EH (cell line): ENCODE results near the gene PCDHGA7.
A peak's percentile ranks its signal among the peaks of the same experiment; 100 is the strongest.
"Not testable (repeated sequence)": the region's sequence is repeated elsewhere in the genome, so short reads cannot be mapped to it uniquely, and the experiment has no call there.

ENCODE experiments used
- DNase-seq: peaks from one replicate; pipeline ENCODE4 v3.0.0-alpha.2; 2015; ENCODE audit warnings: low read depth

Gene PCDHGA7

DNA sequence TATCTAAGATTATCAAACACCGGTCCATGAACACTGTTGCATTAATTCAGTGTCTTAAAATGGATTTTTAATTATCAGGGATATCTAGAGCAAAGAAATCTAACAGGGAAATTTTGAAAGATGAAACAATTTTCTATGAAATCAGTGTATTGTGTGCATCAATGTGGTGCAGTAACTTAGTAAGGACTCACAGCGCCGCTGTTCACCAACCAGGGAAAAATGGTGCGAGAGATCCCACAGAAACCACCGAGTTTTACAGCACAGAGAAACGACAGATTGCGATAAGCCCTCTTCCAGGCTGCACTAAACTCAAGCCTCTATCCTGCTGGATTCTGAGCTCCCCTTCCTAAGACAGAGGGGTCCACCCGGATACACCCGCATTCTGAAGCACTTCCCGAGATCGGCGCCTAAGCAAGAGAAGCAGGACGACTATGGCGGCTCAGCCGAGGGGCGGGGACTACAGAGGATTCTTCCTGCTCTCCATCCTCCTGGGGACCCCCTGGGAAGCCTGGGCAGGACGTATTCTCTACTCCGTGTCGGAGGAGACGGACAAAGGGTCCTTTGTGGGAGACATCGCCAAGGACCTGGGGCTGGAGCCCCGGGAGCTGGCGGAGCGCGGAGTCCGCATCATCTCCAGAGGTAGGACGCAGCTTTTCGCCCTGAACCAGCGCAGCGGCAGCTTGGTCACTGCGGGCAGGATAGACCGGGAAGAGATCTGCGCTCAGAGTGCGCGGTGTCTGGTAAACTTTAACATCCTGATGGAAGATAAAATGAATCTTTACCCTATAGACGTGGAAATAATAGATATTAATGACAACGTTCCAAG is at the start of gene PCDHGA7:
Gene PCDHGA7, plus strand, starts transcription at position 274 of the 826 bp plus-strand sequence. Its CDS starts 158 bp downstream, at position 432.
- peak; percentile 5 for DNase-seq

DNA sequence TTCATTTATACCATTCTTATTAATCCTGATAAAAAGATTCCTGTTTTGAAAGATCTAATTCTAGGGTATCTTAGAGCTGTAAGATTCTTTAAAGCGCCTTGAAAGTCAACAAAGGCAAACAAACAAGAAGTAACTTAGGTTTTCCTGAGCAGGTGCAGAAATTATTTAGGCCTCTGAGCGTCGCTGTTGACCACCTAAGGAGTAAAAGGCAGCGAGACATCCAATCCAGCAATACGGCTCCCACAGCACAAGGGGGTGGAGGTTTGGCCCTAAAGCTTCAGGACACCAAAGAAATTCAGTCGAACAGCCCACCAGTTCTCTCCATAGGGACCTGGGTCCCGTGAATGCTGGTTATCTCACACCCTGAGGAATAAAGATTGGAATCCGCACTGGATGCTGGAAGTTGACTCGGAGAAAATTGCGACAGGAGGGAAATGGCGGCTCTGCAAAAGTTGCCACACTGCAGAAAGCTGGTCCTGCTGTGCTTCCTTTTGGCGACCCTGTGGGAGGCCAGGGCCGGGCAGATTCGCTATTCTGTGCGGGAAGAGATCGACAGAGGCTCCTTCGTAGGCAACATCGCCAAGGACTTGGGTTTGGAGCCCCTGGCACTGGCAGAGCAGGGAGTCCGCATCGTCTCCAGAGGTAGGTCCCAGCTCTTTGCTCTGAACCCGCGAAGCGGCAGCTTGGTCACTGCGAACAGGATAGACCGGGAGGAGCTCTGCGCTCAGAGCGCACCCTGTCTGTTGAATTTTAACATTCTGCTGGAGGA is 43.8 kb upstream of the PCDHGA7 start, which contains the start of gene PCDHGA2:
Gene PCDHGA2, plus strand, starts transcription at position 223 of the 769 bp plus-strand sequence.
- peak; percentile 73 for DNase-seq

DNA sequence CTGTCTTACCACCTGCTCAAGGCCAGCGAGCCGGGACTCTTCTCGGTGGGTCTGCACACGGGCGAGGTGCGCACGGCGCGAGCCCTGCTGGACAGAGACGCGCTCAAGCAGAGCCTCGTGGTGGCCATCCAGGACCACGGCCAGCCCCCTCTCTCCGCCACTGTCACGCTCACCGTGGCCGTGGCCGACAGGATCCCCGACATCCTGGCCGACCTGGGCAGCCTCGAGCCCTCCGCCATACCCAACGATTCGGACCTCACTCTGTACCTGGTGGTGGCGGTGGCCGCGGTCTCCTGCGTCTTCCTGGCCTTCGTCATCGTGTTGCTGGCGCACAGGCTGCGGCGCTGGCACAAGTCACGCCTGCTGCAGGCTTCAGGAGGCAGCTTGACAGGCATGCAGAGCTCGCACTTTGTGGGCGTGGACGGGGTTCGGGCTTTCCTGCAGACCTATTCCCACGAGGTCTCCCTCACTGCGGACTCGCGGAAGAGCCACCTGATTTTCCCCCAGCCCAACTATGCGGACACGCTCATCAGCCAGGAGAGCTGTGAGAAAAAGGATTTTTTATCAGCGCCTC is 41.7 kb upstream of the PCDHGA7 start:
- DNase-seq = not testable (repeated sequence)

DNA sequence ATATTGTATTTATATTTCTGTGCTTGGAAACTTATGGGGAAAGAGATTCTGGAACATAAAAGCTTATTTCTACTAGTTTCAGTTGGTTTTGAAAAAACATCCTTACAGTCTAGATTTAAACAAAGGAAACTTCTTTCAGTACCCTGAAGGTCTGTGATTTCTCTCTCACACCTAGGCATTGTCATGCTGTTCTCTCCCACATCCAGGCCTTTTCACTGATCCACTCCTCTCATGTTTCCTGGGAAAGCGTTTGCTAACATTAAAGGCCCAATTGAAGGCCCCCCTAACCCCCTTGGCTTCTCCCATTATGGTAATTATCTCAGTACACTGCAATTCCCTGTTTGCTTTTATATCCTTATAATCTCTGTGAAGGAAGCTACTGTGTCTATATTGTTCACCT is 39.8 kb upstream of the PCDHGA7 start:
- DNase-seq = no peak

DNA sequence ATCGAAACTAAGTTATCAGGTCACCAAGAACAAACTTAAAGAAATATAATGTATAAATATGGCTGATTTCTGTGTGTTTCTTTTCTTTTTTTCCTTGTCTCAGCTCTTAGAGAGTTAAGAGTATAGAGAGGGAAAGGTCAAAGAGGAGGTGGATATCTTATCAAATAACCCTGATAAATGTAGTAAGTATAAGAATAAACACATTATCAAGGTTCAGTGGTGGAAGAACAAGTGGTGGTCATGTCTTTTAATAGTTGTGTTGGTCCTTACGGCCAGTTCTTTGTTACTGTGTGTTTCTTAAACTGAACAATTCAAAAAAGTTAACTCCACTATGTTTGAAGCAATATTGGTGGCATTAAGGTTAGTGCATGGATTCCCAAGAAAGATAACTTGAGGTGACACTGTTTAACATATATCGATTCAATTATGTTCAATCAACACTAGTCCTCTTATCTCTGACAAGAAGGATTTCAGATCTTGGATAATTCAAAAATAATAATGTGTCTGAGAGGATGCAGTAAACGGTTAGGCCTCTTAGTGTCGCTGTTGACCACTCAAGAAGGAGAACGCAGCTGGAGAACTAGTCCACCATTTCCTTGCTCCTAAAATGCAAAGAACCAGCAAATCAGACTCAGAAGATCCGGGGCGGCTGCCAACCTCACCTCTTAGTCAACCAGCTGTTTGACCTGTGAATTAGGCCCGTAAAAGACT is 39.1 kb upstream of the PCDHGA7 start, which contains the start of gene PCDHGA3:
Gene PCDHGA3, plus strand, starts transcription at position 588 of the 711 bp plus-strand sequence. CDS start 205 bp downstream, outside the sequence.
- peak; percentile 62 for DNase-seq

DNA sequence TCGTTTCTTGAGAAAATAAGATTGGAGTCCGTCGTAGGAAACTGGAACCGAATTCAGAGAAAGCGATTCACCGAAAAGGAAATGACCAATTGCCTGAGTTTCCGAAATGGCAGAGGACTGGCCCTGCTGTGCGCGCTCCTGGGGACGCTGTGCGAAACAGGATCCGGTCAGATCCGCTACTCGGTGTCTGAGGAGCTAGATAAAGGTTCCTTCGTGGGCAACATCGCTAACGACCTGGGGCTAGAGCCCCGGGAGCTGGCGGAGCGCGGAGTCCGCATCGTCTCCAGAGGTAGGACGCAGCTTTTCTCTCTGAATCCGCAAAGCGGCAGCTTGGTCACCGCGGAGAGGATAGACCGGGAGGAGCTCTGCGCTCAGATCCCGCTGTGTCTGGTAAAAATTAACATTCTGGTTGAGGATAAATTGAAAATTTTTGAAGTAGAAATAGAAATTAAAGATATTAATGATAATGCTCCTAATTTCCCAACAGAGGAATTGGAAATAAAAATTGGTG is 38.5 kb upstream of the PCDHGA7 start:
- DNase-seq = no peak

DNA sequence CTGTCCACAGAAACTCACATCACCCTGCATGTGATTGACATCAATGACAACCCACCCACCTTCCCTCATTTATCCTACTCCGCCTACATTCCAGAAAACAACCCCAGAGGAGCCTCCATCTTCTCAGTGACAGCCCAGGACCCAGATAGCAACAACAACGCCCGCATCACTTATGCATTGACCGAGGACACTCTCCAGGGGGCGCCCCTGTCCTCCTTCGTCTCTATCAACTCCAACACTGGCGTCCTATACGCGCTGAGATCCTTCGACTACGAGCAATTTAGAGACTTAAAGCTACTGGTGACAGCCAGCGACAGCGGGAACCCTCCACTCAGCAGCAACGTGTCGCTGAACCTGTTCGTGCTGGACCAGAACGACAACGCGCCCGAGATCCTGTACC is 37.2 kb upstream of the PCDHGA7 start:
- DNase-seq = no peak

DNA sequence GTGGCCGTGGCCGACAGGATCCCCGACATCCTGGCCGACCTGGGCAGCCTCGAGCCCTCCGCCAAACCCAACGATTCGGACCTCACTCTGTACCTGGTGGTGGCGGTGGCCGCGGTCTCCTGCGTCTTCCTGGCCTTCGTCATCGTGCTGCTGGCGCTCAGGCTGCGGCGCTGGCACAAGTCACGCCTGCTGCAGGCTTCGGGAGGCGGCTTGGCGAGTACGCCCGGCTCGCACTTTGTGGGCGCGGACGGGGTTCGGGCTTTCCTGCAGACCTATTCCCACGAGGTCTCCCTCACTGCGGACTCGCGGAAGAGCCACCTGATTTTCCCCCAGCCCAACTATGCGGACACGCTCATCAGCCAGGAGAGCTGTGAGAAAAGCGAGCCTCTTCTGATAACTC is 36.5 kb upstream of the PCDHGA7 start:
- not testable (repeated sequence) for DNase-seq

DNA sequence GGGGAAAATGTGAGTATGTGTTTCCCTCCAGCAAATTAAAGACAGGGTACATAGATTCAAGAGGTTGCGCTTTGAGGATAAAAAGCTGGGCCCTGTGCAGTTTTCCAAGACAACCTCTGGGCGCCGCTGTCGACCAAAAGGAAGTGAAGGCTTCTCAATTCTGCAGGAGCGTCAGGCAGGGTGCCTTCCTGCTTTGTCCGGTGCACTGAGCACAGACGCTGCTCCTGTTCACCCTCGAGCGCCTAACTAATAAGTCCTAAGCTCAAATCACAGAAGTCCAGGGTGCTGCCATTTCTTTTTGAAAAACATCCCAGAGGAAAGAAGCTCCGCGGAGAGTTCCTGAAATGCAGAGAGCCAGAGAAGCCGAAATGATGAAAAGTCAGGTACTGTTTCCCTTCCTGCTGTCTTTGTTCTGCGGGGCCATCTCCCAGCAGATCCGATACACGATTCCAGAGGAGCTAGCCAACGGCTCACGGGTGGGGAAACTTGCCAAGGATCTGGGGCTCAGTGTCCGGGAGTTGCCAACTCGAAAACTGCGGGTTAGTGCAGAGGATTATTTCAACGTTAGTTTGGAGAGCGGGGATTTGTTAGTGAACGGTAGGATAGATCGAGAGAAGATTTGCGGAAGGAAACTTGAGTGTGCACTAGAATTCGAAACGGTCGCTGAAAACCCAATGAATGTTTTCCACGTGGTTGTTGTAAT is 32.5 kb upstream of the PCDHGA7 start, which contains the start of gene PCDHGB1:
Gene PCDHGB1, plus strand, starts transcription at position 183 of the 703 bp plus-strand sequence. Its CDS starts 162 bp downstream, at position 345.
- DNase-seq = peak; percentile 36

DNA sequence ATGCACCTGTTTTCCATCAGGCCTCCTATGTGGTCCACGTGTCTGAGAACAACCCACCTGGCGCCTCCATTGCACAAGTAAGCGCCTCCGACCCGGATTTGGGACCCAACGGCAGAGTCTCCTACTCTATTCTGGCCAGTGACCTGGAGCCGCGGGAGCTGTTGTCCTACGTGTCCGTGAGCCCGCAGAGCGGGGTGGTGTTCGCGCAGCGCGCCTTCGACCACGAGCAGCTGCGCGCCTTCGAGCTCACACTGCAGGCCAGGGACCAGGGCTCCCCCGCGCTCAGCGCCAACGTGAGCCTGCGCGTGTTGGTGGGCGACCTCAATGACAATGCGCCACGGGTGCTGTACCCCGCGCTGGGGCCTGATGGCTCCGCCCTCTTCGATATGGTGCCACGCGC is 31.0 kb upstream of the PCDHGA7 start:
- DNase-seq = no peak

DNA sequence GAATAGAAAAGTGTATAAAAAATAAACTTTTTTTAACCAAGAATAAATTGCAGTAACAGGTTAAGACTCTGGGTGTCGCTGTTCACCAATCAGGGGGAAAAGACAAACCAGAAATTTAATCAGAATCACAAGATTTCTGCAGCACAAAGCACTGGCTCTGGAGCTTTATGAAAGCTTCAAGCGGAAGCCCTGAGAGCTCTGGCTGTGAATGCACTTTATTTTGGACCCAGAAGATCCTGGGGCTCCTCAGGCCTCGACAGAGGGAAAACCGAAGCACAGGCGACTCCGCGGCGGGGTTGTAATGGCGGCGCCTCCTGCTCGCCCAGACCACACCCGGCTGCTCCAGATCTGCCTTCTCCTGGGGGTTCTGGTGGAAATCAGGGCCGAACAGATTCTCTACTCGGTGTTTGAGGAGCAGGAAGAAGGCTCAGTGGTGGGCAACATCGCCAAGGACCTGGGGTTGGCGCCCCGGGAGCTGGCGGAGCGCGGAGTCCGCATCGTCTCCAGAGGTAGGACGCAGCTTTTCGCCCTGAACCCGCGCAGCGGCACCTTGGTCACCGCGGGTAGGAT is 27.6 kb upstream of the PCDHGA7 start, which contains the start of gene PCDHGA4:
Gene PCDHGA4, plus strand, starts transcription at position 122 of the 570 bp plus-strand sequence. Its CDS starts 87 bp downstream, at position 209.
- DNase-seq = no peak

DNA sequence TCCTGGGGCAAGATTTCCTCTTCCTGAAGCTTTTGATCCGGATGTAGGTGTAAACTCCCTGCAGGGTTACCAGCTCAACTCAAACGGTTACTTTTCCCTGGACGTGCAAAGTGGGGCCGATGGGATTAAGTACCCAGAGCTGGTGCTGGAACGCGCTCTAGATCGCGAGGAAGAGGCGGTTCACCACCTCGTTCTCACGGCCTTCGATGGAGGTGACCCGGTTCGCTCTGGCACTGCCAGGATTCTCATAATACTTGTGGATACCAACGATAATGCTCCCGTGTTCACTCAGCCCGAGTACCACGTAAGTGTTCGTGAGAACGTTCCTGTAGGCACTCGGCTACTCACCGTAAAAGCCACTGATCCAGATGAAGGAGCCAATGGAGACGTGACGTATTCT is 26.9 kb upstream of the PCDHGA7 start:
- DNase-seq = no peak

DNA sequence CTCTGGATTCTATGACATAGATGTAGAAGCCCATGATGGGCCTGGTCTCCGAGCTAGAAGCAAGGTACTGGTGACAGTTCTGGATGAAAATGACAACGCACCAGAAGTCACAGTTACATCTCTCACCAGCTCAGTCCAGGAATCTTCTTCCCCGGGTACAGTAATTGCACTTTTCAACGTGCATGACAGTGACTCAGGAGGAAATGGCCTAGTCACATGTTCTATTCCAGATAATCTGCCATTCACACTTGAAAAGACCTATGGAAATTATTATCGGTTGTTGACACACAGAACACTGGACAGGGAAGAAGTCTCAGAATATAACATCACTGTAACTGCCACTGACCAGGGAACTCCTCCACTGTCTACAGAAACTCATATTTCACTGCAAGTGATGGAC is 26.4 kb upstream of the PCDHGA7 start:
- no peak for DNase-seq

DNA sequence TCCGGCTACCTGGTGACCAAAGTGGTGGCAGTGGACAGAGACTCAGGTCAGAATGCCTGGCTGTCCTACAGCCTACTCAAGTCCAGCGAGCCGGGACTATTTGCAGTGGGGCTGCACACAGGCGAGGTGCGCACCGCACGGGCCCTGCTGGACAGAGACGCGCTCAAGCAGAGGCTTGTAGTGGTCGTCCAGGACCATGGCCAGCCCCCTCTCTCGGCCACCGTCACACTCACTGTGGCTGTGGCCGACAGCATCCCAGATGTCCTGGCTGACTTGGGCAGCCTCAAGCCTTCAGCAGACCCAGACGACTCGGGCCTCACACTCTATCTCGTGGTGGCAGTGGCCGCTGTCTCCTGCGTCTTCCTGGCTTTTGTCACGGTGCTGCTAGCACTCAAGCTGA is 25.6 kb upstream of the PCDHGA7 start:
- no peak for DNase-seq

DNA sequence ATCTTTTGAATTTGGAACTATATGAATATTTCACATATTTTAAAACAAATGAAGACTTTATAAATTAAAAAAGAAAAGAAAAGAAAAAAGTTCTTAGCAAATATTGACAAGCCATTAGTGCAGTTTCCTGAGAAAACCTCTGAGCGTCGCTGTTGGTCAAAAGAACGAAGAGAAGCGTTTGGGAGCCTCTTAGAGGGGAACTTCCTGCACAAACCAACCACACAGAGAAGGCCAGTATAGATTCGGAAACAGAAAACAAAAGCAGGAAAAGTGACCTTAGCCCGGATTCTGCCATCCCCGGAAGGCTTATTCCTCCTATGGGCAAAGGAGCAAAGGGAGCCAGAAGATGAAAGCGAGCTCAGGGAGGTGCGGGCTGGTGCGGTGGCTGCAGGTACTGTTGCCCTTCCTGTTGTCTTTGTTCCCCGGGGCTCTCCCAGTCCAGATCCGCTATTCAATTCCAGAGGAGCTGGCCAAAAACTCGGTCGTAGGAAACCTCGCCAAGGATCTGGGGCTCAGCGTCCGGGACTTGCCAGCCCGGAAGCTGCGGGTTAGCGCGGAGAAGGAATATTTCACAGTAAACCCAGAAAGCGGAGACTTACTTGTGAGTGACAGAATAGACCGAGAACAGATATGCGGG is 22.6 kb upstream of the PCDHGA7 start, which contains the start of gene PCDHGB2:
Gene PCDHGB2, plus strand, starts transcription at position 205 of the 637 bp plus-strand sequence. Its CDS starts 142 bp downstream, at position 347.
- DNase-seq = peak; percentile 51

DNA sequence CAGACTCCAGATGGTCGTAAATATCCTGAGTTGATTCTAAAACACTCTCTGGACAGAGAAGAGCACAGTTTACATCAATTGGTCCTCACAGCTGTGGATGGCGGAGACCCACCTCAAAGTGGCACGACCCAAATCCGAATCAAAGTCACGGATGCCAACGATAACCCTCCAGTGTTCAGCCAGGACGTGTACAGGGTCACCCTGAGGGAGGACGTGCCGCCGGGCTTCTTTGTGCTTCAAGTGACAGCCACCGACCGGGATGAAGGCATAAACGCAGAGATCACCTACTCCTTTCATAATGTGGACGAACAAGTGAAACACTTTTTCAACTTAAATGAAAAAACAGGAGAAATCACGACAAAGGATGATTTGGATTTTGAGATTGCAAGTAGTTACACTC is 21.9 kb upstream of the PCDHGA7 start:
- no peak for DNase-seq

DNA sequence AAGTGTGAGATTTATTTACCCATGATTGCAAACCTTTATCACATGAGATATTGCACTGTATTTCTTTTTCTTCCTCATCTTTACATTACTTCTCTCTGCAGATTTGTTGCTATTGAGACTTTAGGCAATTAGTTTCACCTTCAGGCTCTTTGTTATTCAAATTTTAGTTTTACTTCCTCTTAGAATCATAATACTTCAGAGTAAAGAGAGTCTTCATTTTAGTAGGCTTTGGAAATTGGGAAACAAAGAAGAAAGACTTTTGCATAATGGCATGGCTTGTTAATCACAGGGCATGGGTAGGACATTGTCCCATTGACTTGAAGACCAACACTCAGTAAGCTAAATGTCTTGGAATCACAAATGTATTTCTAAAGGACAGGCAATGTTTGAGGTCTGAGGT is 19.8 kb upstream of the PCDHGA7 start:
- no peak for DNase-seq

DNA sequence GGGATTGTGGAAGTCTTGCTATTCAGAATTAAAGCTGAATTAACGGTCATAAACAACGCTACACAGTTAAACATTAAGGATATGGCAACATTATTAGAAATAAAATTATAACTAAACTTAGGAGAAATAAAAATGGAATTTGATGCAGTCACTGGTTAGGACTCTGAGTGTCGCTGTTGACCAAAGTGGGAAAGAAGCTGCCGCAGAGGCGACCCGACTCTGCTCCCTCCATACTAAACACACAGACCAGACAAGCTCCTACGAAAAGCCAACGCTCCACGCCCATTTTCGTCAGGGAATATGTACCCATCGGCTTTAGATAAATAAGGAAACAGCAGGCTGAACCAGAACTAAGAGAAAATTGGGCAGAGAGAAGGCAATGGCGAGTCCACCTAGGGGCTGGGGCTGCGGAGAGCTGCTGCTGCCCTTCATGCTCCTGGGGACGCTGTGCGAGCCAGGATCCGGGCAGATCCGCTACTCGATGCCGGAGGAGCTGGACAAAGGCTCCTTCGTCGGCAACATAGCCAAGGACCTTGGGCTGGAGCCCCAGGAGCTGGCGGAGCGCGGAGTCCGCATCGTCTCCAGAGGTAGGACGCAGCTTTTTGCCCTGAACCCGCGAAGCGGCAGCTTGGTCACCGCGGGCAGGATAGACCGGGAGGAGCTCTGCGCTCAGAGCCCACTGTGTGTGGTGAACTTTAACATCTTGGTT is 18.4 kb upstream of the PCDHGA7 start, which contains the start of gene PCDHGA5:
Gene PCDHGA5, plus strand, starts transcription at position 211 of the 709 bp plus-strand sequence. Its CDS starts 169 bp downstream, at position 380.
- DNase-seq = peak; percentile 63
